Activated naive CD4-positive, alpha-beta T cell treated with anti-CD3 and anti-CD28 coated beads for 36 hours (primary cell): ENCODE results near the gene CCNDBP1. TPM values are rescaled to one million over a fixed set of nuclear protein-coding genes. Genes with fewer than 3 reads are reported as not detected.

Source experiments
- CTCF ChIA-PET: fragments of 350-600 bp; sonication (Branson Sonifier 250); formaldehyde crosslinking; loops from one replicate; lab custom pipeline; 2021; ENCODE audit warnings: antibody characterized with exemption; lab: Charles Lee
- DNase-seq: peaks from one replicate; pipeline ENCODE4 v3.0.0-alpha.2; 2020
- H3K27ac Mint-ChIP-seq: one replicate; pipeline ENCODE4 v1.8.0; 2021; ENCODE audit warnings: mild to moderate bottlenecking, mixed read lengths
- H3K27me3 Mint-ChIP-seq: one replicate; pipeline ENCODE4 v1.8.0; 2021; ENCODE audit warnings: low read depth, mixed read lengths
- H3K36me3 Mint-ChIP-seq: one replicate; pipeline ENCODE4 v1.8.0; 2021; ENCODE audit warnings: low read depth, mixed read lengths
- H3K4me1 Mint-ChIP-seq: one replicate; pipeline ENCODE4 v1.8.0; 2021; ENCODE audit warnings: low read depth, mixed read lengths
- H3K4me3 Mint-ChIP-seq: one replicate; pipeline ENCODE4 v1.8.0; 2021; ENCODE audit warnings: mild to moderate bottlenecking, moderate library complexity, mixed read lengths
- H3K9me3 Mint-ChIP-seq: one replicate; pipeline ENCODE4 v1.8.0; 2021; ENCODE audit warnings: mixed read lengths
- intact Hi-C: fragments of 100-400 bp; cut with micrococcal nuclease; formaldehyde crosslinking; loops from one replicate; pipeline ENCODE4 v1.15.1; 2023
- total RNA-seq, 2 experiments: library from RNA; stranded (reverse); gene quantifications; one replicate each; pipeline ENCODE4 v1.2.3, GENCODE V29; 2021

The CCNDBP1 gene
- total RNA-seq, 2 experiments from 2014 or later: 54.6 to 62.1 TPM

DNA sequence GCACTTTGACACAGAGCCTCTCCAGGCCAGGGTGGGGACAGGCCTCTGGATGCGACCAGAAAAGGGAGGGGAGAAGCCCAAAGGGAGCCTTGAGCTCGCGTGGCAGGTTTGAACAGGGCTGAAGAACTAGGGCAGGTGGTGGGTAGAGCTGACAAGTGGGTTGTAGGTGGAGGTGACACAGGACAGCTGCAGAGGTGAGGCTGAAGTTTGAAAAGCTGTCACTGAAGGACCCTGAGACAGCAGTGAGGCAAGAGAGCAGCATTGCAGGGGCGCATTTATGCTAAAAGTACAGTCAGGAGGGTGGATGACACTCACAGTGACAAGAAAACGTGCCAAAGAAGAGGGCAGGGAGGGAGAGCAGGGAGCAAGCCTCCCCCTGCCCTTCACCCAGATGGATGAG lies 57.4 kb downstream of the CCNDBP1 start:
- intact Hi-C loops: no loop called here

DNA sequence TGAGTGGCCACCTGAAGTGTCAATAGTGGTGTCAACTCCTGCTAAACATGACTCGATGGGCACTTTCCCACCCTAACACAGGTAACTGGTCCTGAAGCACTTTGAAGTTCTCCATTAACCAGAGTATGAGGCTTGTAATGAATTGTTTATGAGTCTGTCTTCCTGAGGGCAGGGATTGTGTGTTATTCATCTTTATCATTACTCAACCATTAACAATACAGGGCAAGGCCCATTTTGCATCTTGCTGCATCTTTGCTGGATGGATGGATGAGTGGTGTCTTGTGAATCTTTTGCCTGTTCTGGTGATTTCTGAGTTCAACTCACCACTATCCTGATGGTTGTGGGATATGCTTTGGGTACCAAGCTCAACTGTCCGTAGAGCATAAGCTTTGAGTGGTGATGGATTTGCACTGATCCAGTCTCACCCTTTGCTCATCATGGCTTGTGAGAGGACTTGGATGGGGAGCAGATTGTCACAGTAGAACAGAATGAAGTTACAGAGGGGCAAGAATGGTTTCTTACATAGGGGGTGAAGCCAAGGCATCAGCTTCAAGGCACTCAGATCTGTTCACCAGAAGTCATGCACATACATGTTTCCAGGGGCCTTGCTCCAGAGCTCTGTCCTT lies 57.9 kb downstream of the CCNDBP1 start:
- Mint-ChIP-seq H3K36me3 (no peaks in the 10 kb centered on the region), H3K27ac (no peak overlapping the region), H3K9me3 (no peaks in the 10 kb centered on the region), H3K4me3 (no peak overlapping the region), H3K4me1 (no peaks in the 10 kb centered on the region), H3K27me3 (peaks cover 3% of the 10 kb centered on the region)
- intact Hi-C loops: no loop called here
- CTCF ChIA-PET: interaction anchor here (1.5 to 2.9 kb wide), 2 partner anchors 8 to 17 kb away, joined by 3 to 11 read pairs; no protein-coding TSS in a partner anchor
- DNase-seq: no peak

More for the DNA sequence above, 57.4 kb downstream of the CCNDBP1 start:
- Mint-ChIP-seq H3K27ac (no peak overlapping the region), H3K4me3 (no peak overlapping the region), H3K27me3 (peaks cover 8% of the 10 kb centered on the region), H3K9me3 (no peaks in the 10 kb centered on the region), H3K4me1 (no peaks in the 10 kb centered on the region), H3K36me3 (no peaks in the 10 kb centered on the region)
- no peak for DNase-seq
- CTCF ChIA-PET: interaction anchor here (1.5 to 2.9 kb wide), 2 partner anchors 9 to 17 kb away, joined by 3 to 11 read pairs; no protein-coding TSS in a partner anchor

DNA sequence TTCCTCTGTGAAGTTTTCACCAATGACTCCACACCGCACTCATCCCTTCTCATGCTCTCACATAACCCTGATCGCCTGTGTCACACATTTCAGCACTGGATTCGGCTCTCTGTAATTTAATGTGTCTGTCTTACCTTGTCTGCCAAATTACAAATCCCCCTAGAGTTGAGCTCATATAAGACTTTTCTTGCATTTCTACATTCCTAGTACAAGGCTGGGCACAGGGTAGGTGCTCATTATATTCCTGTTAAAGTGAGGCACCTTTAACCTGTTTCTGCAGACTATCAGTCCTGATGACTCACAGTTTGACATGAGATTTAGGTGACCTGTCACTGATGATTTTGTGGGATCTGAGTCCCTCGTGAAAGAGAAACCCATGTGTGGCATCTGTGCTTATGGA lies 58.9 kb downstream of the CCNDBP1 start:
- no peak overlapping the region for H3K4me3 Mint-ChIP-seq
- H3K36me3 Mint-ChIP-seq: no peaks in the 10 kb centered on the region
- CTCF ChIA-PET: interaction anchor here (2.9 kb wide), 1 partner anchor 18 kb away, joined by 11 read pairs; no protein-coding TSS in a partner anchor
- intact Hi-C loops: no loop called here
- no peaks in the 10 kb centered on the region for H3K4me1 Mint-ChIP-seq
- no peak for DNase-seq
- no peaks in the 10 kb centered on the region for H3K27me3 Mint-ChIP-seq
- no peaks in the 10 kb centered on the region for H3K9me3 Mint-ChIP-seq
- H3K27ac Mint-ChIP-seq: no peak overlapping the region

DNA sequence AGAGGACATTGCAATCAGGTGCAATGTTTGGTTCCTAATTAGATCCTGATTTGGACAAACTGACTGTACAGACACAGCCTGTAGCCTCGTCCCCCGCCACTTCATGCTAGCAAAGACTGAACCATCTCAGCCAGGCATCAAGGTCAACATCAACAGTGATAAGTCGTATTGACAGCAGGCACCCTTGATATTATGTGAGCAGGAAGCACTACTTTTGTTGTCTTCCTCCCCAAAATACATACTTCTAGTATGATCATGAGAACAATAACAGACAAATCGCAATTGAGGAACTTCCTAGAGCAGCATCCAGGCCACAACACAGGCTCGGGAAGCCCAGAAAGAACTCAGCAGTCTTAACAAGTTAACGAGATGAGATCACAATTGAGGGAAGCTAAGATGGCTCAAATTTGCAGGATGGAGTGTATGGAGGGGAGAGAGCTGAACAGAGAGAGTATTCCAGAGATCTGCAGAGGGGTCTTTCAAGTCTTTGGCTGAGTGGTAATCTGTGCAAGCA lies 61.1 kb downstream of the CCNDBP1 start:
- Mint-ChIP-seq H3K4me3 (no peak overlapping the region), H3K4me1 (no peaks in the 10 kb centered on the region), H3K27me3 (no peaks in the 10 kb centered on the region), H3K9me3 (no peaks in the 10 kb centered on the region), H3K27ac (no peak overlapping the region), H3K36me3 (no peaks in the 10 kb centered on the region)
- intact Hi-C loops: no loop called here
- DNase-seq: no peak
- CTCF ChIA-PET: no interaction called here

Other genes with a start within 250 kb of the CCNDBP1 start
- gene UBR1, start 79.4 kb upstream of the CCNDBP1 start, total RNA-seq: 10 to 100 TPM; 25.2 to 25.9 TPM
- gene TMEM62, start 51.8 kb upstream of the CCNDBP1 start, total RNA-seq: 1 to 10 TPM; 5.8 to 6.6 TPM
- not detected for gene EPB42, start 35.6 kb downstream of the CCNDBP1 start, total RNA-seq
- gene TGM5, start 81.5 kb downstream of the CCNDBP1 start, total RNA-seq: not detected
- gene TGM7, start 116.9 kb downstream of the CCNDBP1 start, total RNA-seq: not detected
- 1 to 10 TPM; 4.2 to 4.3 TPM for gene LCMT2, start 145.2 kb downstream of the CCNDBP1 start, total RNA-seq
- gene ZSCAN29, start 185.6 kb downstream of the CCNDBP1 start, total RNA-seq: 10 to 100 TPM; 13.6 to 13.9 TPM
- gene TUBGCP4, start 185.7 kb downstream of the CCNDBP1 start, total RNA-seq: 10 to 100 TPM; 34.5 to 35.3 TPM